Measurements from ENCODE around the gene RPL22L1. TPM values are rescaled to one million over a fixed set of nuclear protein-coding genes. Genes with fewer than 3 reads are reported as not detected.

RPL22L1 gene
- total and polyA plus RNA-seq, 2 of the 4 experiments (the other 2 are of a cell fraction) = 37.1 to 92.0 TPM

DNA sequence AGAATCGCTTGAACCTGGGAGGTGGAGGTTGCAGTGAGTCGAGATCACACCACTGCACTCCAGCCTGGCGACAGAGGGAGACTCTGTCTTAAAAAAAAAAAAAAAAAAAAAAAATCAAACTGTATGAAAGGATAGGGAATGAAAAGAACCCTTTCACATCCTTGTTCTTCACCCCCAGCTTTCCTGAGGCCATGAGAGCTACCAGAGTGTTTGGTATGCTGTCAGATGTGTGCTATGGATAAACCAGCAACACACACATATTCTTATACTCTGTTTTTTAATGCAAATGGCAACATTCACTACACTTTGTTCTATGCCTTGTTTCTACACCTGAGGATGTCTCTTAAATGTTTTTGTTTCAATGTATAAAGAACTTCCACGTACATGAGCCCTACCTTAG is 33.5 kb downstream of the RPL22L1 start:
- ATAC-seq (ENCODE audit: low read depth) = no peak

More for the DNA sequence above, 33.5 kb downstream of the RPL22L1 start:
- TF ChIP-seq RAD21 (IDR thresholded peaks at IDR 0.05; ENCODE audit: low read length) (no peak), FOS (IDR thresholded peaks at IDR 0.05; ENCODE audit: low read depth, low read length) (no peak), POLR2A (IDR thresholded peaks at IDR 0.05; ENCODE audit: low read depth, low read length) (no peak), MXI1 (IDR thresholded peaks at IDR 0.05; ENCODE audit: borderline replicate concordance, low read depth, low read length) (no peak), MAZ (IDR thresholded peaks at IDR 0.05; ENCODE audit: borderline replicate concordance, low read depth, low read length) (no peak)
- TF ChIP-seq, protein P1, sequence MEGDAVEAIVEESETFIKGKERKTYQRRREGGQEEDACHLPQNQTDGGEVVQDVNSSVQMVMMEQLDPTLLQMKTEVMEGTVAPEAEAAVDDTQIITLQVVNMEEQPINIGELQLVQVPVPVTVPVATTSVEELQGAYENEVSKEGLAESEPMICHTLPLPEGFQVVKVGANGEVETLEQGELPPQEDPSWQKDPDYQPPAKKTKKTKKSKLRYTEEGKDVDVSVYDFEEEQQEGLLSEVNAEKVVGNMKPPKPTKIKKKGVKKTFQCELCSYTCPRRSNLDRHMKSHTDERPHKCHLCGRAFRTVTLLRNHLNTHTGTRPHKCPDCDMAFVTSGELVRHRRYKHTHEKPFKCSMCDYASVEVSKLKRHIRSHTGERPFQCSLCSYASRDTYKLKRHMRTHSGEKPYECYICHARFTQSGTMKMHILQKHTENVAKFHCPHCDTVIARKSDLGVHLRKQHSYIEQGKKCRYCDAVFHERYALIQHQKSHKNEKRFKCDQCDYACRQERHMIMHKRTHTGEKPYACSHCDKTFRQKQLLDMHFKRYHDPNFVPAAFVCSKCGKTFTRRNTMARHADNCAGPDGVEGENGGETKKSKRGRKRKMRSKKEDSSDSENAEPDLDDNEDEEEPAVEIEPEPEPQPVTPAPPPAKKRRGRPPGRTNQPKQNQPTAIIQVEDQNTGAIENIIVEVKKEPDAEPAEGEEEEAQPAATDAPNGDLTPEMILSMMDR (conservative IDR thresholded peaks at IDR 0.05; ENCODE audit: low read depth, low read length) = no peak
- H3K79me1 ChIP-seq (ENCODE audit: low read depth in 1 of 2, low read length in 2 of 2) = no peaks in the 10 kb centered on the region
- H3K27ac ChIP-seq (ENCODE audit: insufficient read depth, low read length) = no peak overlapping the region
- BruUV-seq (replicated peaks) = no TSS peak
- no peak overlapping the region for H3K56ac ChIP-seq (ENCODE audit: extremely low read depth, insufficient read depth, low read length)
- no peak overlapping the region for H2BK120ac ChIP-seq (ENCODE audit: low read depth, low read length)
- DNase-seq = no peak
- no CpG with 5 or more reads among the region's 4 CpGs for WGBS, 2 experiments (ENCODE audit: extremely low coverage in 2 of 2, insufficient read length in 1 of 2)
- H3K9me1 ChIP-seq (ENCODE audit: insufficient read depth, low read length) = no peaks in the 10 kb centered on the region
- no peak overlapping the region for H2BK5ac ChIP-seq (ENCODE audit: low read depth, low read length, poor library complexity, severe bottlenecking)
- H2AK9ac ChIP-seq (replicated peaks; ENCODE audit: low read depth, low read length, poor library complexity) = no peak overlapping the region
- H3K4me3 ChIP-seq (ENCODE audit: insufficient read depth, low read depth, low read length) = no peak overlapping the region
- in situ Hi-C loops (cut with MboI; ENCODE audit: low sequenced_read_pairs) = no loop called here
- H3K4ac ChIP-seq (ENCODE audit: low read depth, low read length) = no peak overlapping the region
- H2AFZ ChIP-seq (replicated peaks; ENCODE audit: low read length, poor library complexity) = no peak overlapping the region
- H3K4me2 ChIP-seq (ENCODE audit: low read depth, low read length) = no peak overlapping the region
- H3K18ac ChIP-seq (ENCODE audit: low read depth, low read length) = no peak overlapping the region
- CTCF ChIA-PET = no interaction called here
- H3K4me1 ChIP-seq (ENCODE audit: control insufficient read depth, insufficient read depth, low read length) = peaks cover 2% of the 10 kb centered on the region; the same call in 1 of the 2 replicates
- no peak overlapping the region for H4K91ac ChIP-seq (ENCODE audit: insufficient read depth, low read depth, low read length)
- no peak overlapping the region for H4K5ac ChIP-seq (ENCODE audit: low read depth, low read length)
- H2BK20ac ChIP-seq (ENCODE audit: low read depth, low read length) = no peak overlapping the region
- intact Hi-C loops (cut with micrococcal nuclease) = no loop called here
- dilution Hi-C loops (cut with HindIII; ENCODE audit: low sequenced_read_pairs, unreplicated experiment) = no loop called here
- no peak overlapping the region for H3K14ac ChIP-seq (replicated peaks; ENCODE audit: low read depth, low read length)
- no peak overlapping the region for H3K9ac ChIP-seq (ENCODE audit: low read depth, low read length)
- H2BK15ac ChIP-seq (ENCODE audit: low read depth, low read length) = no peak overlapping the region
- no peak overlapping the region for H4K8ac ChIP-seq (ENCODE audit: low read depth in 2 of 2, low read length in 2 of 2)
- POLR2A ChIA-PET (ENCODE audit: unreplicated experiment) = no interaction called here
- peaks cover 12% of the 10 kb centered on the region for H3K27me3 ChIP-seq (ENCODE audit: control insufficient read depth, insufficient read depth, low read length)
- H4K20me1 ChIP-seq (ENCODE audit: insufficient read depth, low read length) = no peaks in the 10 kb centered on the region
- H3K36me3 ChIP-seq (ENCODE audit: control insufficient read depth, insufficient read depth, low read length) = no peaks in the 10 kb centered on the region
- no peaks in the 10 kb centered on the region for H3K9me3 ChIP-seq (ENCODE audit: control insufficient read depth, insufficient read depth, low read length)
- H3K23ac ChIP-seq (ENCODE audit: low read depth, low read length) = no peak overlapping the region
- H2AK5ac ChIP-seq (ENCODE audit: low read depth, low read length) = no peak overlapping the region
